Measurements from ENCODE around the gene SHROOM1. TPM values are rescaled to one million over a fixed set of nuclear protein-coding genes. Genes with fewer than 3 reads are reported as not detected.

Gene SHROOM1
- total and polyA plus RNA-seq, 9 donors: 1.6 to 3.2 (median 2.4) TPM

DNA sequence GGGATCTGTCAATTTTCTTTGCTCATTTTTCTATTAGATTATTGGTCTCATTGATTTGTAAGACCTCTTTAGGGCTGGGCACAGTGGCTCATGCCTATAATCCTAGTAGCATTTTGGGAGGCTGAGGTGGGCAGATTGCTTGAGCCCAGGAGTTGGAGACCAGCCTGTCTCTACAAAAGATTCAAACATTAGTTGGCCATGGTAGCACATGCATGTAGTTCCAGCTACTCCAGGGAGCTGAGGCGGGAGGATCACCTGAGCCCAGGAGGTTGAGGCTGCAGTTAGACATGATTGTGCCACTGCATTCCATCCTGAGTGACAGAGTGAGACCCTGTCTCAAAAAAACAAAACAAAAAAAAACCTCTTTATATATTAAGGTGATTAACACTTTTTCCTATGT, 6.4 kb upstream of the SHROOM1 start:
- Histone ChIP-seq H3K27me3 (ENCODE audit: control insufficient read depth, insufficient read depth, low read length) (no peaks in the 10 kb centered on the region), H3K9me3 (replicated peaks; ENCODE audit: control insufficient read depth, low read depth, low read length) (no peaks in the 10 kb centered on the region), H3K27ac (ENCODE audit: low read length) (no peak overlapping the region), H3K36me3 (ENCODE audit: control insufficient read depth, insufficient read depth, low read length) (no peaks in the 10 kb centered on the region), H3K4me1 (ENCODE audit: control insufficient read depth, insufficient read depth, low read length) (peaks cover 2% of the 10 kb centered on the region), H3K4me3 (ENCODE audit: low read length) (no peak overlapping the region)
- WGBS (ENCODE audit: insufficient coverage): 100% methylated on average over 1 of the region's 1 CpG
- no peak for DNase-seq

DNA sequence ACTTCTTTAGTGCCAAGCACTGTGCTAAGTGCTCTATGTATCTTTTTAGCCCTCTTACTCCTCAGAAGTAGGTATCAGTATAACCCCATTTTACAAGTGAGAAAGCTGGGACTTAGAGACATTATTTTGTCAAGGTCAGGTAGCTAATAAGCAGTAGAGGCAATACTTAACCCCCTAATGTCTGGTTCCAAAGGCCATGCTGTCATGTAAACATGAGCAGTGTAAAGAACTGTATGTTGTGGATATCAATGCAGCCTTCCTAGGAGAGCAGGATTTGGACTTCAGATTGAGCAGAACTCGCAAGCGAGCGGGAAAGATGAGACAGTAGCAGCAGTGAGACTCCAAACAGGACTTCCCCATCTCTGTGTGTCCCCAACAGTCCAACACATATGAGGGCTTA, 3.6 kb upstream of the SHROOM1 start:
- 80% methylated on average over 1 of the region's 3 CpGs for WGBS (ENCODE audit: insufficient coverage)
- Histone ChIP-seq H3K9me3 (replicated peaks; ENCODE audit: control insufficient read depth, low read depth, low read length) (no peaks in the 10 kb centered on the region), H3K27me3 (ENCODE audit: control insufficient read depth, insufficient read depth, low read length) (peaks cover 22% of the 10 kb centered on the region), H3K36me3 (ENCODE audit: control insufficient read depth, insufficient read depth, low read length) (no peaks in the 10 kb centered on the region), H3K27ac (ENCODE audit: low read length) (no peak overlapping the region), H3K4me3 (ENCODE audit: low read length) (no peak overlapping the region), H3K4me1 (ENCODE audit: control insufficient read depth, insufficient read depth, low read length) (peaks cover 14% of the 10 kb centered on the region)
- DNase-seq: no peak

DNA sequence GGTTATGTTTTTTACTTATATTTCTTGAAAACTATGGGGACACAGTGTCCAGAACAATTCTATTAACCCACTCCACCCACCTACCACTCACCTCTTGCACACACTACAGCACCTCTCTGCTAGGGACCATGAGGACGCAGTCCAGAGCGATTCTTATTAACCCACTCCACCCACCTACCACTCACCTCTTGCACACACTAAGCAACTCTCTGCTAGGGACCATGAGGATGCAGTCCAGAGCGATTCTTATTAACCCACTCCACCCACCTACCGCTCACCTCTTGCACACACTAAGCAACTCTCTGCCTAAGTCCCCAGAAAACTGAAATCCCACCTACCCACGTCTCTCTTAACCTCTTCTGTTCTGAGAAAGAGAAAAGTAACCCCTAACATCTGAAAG, 2.2 kb upstream of the SHROOM1 start:
- WGBS (ENCODE audit: insufficient coverage): 60% methylated on average over 5 of the region's 5 CpGs

DNA sequence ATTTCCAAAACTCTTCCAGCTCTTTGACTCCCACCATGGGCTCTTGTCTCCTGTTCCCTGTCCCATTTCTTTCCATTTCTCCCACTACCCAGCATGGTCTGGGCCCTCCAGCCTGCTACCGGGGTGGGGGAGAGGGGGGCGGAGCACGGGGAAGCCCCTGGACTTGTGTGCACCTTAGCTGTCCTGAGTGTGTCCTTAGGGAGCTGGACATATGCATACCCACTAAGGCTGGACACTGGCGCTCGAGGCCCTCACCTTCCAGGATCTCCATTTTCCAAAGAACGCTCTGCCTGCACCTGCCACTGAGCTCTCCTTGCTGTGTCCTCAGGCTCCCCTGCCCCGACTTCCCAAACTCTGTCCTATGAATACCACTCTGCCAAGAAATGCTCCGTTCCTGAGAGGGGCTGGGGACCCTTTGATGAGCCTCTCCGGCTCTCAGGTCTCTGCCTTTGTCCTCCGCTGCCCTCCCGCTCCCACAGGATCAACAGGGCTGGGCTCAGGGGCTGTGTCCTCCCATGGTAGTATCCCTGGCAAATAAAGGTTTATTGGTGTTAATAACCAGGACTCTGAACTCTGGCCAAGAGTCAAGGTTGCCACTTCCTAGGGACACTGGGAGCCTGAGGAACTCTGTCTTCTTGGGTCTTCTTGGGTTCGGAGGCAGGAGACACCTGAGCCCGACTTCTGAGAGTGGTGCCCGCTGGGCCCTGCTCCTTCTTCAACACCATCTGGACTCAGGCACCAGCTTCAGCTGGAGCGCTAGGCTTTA, 831 bp upstream of the SHROOM1 start:
- H3K4me1 ChIP-seq (ENCODE audit: control insufficient read depth, insufficient read depth, low read length): peaks cover 17% of the 10 kb centered on the region
- DNase-seq: no peak
- H3K9me3 ChIP-seq (replicated peaks; ENCODE audit: control insufficient read depth, low read depth, low read length): no peaks in the 10 kb centered on the region
- 84% methylated on average over 11 of the region's 15 CpGs for WGBS (ENCODE audit: insufficient coverage)
- H3K27ac ChIP-seq (ENCODE audit: low read length): no peak overlapping the region
- H3K4me3 ChIP-seq (ENCODE audit: low read length): peak overlapping the region; percentile 48
- H3K36me3 ChIP-seq (ENCODE audit: control insufficient read depth, insufficient read depth, low read length): no peaks in the 10 kb centered on the region
- H3K27me3 ChIP-seq (ENCODE audit: control insufficient read depth, insufficient read depth, low read length): peaks cover 45% of the 10 kb centered on the region

More for the DNA sequence above, 2.2 kb upstream of the SHROOM1 start:
- no peak for DNase-seq
- Histone ChIP-seq H3K4me1 (ENCODE audit: control insufficient read depth, insufficient read depth, low read length) (peaks cover 15% of the 10 kb centered on the region), H3K27ac (ENCODE audit: low read length) (no peak overlapping the region), H3K27me3 (ENCODE audit: control insufficient read depth, insufficient read depth, low read length) (peaks cover 35% of the 10 kb centered on the region), H3K4me3 (ENCODE audit: low read length) (no peak overlapping the region), H3K9me3 (replicated peaks; ENCODE audit: control insufficient read depth, low read depth, low read length) (no peaks in the 10 kb centered on the region), H3K36me3 (ENCODE audit: control insufficient read depth, insufficient read depth, low read length) (no peaks in the 10 kb centered on the region)

DNA sequence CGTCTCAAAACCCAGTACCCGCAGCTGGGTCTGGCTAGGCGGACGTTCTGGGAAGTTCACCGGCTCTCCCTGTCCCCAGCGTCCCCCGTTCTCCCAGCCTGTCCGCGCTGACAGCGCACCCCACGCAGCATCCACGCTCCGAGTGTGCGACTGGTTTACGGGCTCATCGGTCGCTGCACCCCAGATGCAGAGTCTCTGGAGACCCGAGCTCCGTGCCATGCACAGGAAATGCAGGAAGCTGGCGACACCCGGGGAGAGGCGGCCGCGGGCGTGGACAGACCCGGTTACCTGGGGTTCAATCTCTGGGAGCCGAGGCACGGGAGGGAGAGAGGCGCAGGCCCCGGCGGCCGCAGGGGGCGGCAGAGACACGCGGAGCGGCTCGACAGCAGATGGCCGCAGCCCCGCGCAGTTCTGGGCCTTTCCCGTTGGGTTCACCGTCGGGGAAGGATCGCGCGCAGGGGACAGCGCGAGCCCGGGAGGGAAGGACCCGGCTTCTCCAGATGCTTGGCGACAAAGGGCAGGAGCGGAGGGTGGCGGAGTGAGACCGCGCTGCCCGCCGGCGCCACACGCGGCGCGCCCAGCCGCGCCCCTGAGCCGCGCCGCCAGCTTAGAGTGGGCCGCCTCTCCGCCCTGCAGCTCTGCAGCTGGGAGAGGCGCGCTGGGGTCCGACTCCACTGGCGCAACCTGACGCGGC, 558 bp downstream of the SHROOM1 start:
- H3K4me3 ChIP-seq (ENCODE audit: low read length): peak overlapping the region; percentile 48
- H3K27me3 ChIP-seq (ENCODE audit: control insufficient read depth, insufficient read depth, low read length): peaks cover 54% of the 10 kb centered on the region
- no peaks in the 10 kb centered on the region for H3K9me3 ChIP-seq (replicated peaks; ENCODE audit: control insufficient read depth, low read depth, low read length)
- H3K27ac ChIP-seq (ENCODE audit: low read length): no peak overlapping the region
- 3% methylated on average over 75 of the region's 75 CpGs for WGBS (ENCODE audit: insufficient coverage)
- no peaks in the 10 kb centered on the region for H3K36me3 ChIP-seq (ENCODE audit: control insufficient read depth, insufficient read depth, low read length)
- peak; percentile 82 for DNase-seq
- H3K4me1 ChIP-seq (ENCODE audit: control insufficient read depth, insufficient read depth, low read length): peaks cover 25% of the 10 kb centered on the region

DNA sequence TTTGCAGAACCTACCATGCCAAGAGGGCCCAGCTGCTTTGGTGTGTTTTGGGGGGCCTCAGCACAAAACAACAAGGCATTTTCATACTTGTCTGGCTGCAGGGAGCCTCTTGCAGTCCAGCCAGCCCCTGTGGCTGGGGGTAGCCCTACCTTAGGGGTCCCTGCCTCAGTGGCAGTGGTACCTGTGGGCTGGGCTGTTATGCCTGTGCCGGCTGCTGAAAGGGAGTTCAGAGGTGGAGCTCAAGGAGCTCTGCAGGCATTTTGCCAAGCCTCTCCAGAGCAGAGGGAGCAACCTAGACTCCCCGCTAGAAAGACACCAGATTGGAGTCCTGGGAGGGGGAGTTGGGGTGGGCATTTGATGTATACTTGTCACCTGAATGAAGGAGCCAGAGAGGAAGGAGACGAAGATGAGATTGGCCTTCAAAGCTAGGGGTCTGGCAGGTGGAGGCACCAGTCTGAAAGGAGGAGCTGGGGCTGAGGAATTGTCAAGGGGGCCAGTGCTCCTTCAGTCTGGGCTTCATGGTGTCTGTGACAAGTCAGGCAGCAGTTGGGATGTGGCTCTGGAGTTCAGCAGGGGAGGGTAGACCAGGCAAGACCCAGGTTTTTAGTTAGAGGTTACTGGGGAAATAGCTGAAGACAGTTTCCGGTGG, 1.5 kb downstream of the SHROOM1 start:
- Histone ChIP-seq H3K27me3 (ENCODE audit: control insufficient read depth, insufficient read depth, low read length) (peaks cover 63% of the 10 kb centered on the region), H3K9me3 (replicated peaks; ENCODE audit: control insufficient read depth, low read depth, low read length) (no peaks in the 10 kb centered on the region), H3K36me3 (ENCODE audit: control insufficient read depth, insufficient read depth, low read length) (no peaks in the 10 kb centered on the region), H3K4me1 (ENCODE audit: control insufficient read depth, insufficient read depth, low read length) (peaks cover 25% of the 10 kb centered on the region), H3K27ac (ENCODE audit: low read length) (no peak overlapping the region), H3K4me3 (ENCODE audit: low read length) (no peak overlapping the region)
- DNase-seq: no peak
- 84% methylated on average over 3 of the region's 4 CpGs for WGBS (ENCODE audit: insufficient coverage)

DNA sequence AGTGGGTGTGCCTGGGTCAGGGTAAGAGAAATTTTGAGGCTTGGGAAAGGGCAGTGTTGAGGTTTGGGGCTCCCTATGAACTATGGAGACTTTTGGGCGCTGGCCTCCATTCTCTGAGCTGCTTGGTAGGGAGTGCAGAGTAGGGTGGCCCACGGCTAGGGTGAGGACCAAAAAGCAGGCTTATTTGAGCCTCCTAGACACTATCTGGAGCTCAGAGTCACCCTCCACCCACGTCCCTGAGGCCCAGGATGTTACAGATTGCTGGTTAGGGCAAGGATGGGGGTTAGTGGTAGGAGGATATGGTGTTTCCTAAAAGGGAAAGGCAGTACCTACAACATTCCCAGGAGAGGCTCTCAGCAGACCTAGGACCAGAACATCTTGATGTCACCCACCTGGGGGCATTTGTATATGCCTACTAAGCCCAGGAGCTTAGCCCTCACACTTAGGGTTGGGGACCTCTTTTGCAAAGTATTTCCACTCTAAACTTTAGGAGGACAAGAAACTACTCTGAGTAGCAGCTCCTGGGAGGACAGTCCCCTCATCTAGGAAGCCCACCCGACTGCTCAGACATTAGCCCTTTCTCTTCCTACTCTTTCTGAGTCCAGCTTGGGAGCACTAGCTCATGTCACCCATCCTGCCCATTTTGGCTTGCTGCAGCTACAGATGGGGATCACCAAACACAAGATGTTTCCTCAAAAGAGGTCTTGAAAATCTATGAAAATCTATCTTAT, 2.3 kb downstream of the SHROOM1 start:
- no peak for DNase-seq
- peaks cover 67% of the 10 kb centered on the region for H3K27me3 ChIP-seq (ENCODE audit: control insufficient read depth, insufficient read depth, low read length)
- no peak overlapping the region for H3K27ac ChIP-seq (ENCODE audit: low read length)
- H3K36me3 ChIP-seq (ENCODE audit: control insufficient read depth, insufficient read depth, low read length): no peaks in the 10 kb centered on the region
- H3K4me1 ChIP-seq (ENCODE audit: control insufficient read depth, insufficient read depth, low read length): peaks cover 31% of the 10 kb centered on the region
- no peaks in the 10 kb centered on the region for H3K9me3 ChIP-seq (replicated peaks; ENCODE audit: control insufficient read depth, low read depth, low read length)
- no peak overlapping the region for H3K4me3 ChIP-seq (ENCODE audit: low read length)
- 100% methylated on average over 1 of the region's 4 CpGs for WGBS (ENCODE audit: insufficient coverage)

DNA sequence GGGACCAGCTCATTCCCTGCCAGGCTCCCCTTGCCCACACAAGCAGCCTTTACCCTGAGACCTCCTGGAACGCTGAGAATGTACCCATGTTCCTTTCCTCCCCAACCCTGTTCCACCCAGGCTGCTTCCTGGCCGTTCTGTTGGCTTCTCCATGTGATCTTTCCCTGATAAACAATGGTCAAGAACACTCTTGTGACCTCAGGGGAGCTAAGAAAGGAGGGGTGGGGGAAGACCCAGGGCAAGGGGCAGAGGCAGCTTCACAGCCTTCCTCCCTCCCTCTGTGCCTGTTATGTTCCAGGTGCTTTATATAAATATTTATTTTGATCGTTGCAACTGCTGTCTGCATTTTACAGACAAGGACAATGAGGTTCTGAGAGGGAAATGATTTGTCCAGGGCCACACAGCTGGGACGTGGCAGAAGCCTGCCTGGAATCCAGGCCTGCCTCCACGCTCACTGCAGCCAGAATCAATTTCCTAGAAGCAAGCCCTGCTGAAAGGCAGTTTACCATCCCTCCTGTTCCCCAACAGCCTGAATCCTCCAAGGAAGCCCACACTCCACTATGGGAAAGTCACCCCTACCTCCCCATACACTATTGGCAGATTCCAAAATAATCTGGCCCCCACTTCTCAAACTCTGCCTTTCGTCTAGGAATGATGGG, 3.9 kb downstream of the SHROOM1 start:
- DNase-seq: no peak
- Histone ChIP-seq H3K27me3 (ENCODE audit: control insufficient read depth, insufficient read depth, low read length) (peaks cover 72% of the 10 kb centered on the region), H3K4me1 (ENCODE audit: control insufficient read depth, insufficient read depth, low read length) (peaks cover 38% of the 10 kb centered on the region), H3K36me3 (ENCODE audit: control insufficient read depth, insufficient read depth, low read length) (no peaks in the 10 kb centered on the region), H3K4me3 (ENCODE audit: low read length) (no peak overlapping the region), H3K27ac (ENCODE audit: low read length) (no peak overlapping the region), H3K9me3 (replicated peaks; ENCODE audit: control insufficient read depth, low read depth, low read length) (no peaks in the 10 kb centered on the region)
- 80% methylated on average over 4 of the region's 6 CpGs for WGBS (ENCODE audit: insufficient coverage)

DNA sequence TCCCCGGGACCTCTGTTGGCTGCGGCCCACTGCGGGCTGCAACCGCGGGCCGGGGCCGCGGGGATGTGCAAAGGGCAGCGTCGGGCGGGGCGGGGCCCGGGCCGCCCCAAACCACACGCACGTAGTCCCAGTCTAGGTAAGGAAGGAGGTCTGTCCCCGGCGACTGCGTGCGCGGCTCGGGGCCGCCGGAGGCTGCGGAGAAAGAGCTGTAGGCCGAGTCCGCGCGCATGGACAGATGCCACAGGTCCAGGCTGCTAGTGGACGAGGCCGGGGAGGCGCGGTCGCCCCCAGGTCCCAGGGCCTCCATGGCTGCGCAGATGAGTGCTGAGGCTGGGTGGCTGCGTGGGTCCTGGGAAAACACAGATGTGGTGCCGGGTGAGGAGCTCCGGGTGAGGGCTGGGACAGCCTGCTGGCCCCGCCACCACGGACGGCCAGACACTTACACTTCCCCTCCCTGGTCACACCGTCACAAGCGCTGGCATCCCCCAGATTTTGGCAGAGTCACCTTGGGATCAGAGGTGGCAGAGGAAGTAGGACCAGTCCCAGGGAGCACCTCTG, 4.5 kb downstream of the SHROOM1 start:
- Histone ChIP-seq H3K27ac (ENCODE audit: low read length) (no peak overlapping the region), H3K27me3 (ENCODE audit: control insufficient read depth, insufficient read depth, low read length) (peaks cover 69% of the 10 kb centered on the region), H3K36me3 (ENCODE audit: control insufficient read depth, insufficient read depth, low read length) (no peaks in the 10 kb centered on the region), H3K4me1 (ENCODE audit: control insufficient read depth, insufficient read depth, low read length) (peaks cover 36% of the 10 kb centered on the region), H3K4me3 (ENCODE audit: low read length) (no peak overlapping the region), H3K9me3 (replicated peaks; ENCODE audit: control insufficient read depth, low read depth, low read length) (no peaks in the 10 kb centered on the region)
- no peak for DNase-seq
- 23% methylated on average over 37 of the region's 43 CpGs for WGBS (ENCODE audit: insufficient coverage)
